Measurements from ENCODE around the gene TMEM87B. TPM values are rescaled to one million over a fixed set of nuclear protein-coding genes. Genes with fewer than 3 reads are reported as not detected.

Gene TMEM87B, protein sequence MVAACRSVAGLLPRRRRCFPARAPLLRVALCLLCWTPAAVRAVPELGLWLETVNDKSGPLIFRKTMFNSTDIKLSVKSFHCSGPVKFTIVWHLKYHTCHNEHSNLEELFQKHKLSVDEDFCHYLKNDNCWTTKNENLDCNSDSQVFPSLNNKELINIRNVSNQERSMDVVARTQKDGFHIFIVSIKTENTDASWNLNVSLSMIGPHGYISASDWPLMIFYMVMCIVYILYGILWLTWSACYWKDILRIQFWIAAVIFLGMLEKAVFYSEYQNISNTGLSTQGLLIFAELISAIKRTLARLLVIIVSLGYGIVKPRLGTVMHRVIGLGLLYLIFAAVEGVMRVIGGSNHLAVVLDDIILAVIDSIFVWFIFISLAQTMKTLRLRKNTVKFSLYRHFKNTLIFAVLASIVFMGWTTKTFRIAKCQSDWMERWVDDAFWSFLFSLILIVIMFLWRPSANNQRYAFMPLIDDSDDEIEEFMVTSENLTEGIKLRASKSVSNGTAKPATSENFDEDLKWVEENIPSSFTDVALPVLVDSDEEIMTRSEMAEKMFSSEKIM
- 35.5 and 36.2 TPM in 2 replicates for total RNA-seq (2013; cell fraction: nucleolus; rRNA removed)
- total RNA-seq (2014; rRNA removed) (11.5 and 16.0 TPM in 2 replicates), total RNA-seq (2014; rRNA removed; fragmentation: Illumina TruSeq; extraction: Trizol) (20.6 and 20.9 TPM in 2 replicates), total RNA-seq (2021) (11.8 and 12.8 TPM in 2 replicates), polyA plus RNA-seq (2011; rRNA removed) (17.2 and 23.6 TPM in 2 replicates), polyA plus RNA-seq (2014; fragmentation: Illumina TruSeq; extraction: Trizol) (18.1 and 25.7 TPM in 2 replicates), polyA plus RNA-seq (2014; fragmentation: Nextera tagmentation; extraction: Ambion mirVana) (1 to 10 TPM; 5.7 to 8.2 TPM), polyA plus RNA-seq (2014; rRNA removed) (9.5 and 10.1 TPM in 2 replicates), polyA plus RNA-seq (2016; fragmentation: Nextera tagmentation; extraction: Ambion mirVana) (10 to 100 TPM; 12.9 to 15.9 TPM), polyA minus RNA-seq (2011; rRNA and poly(A)+ RNA removed) (8.9 and 11.8 TPM in 2 replicates), Bru-seq, nascent RNA (percentile 78 among the genes with signal in this experiment), BruChase-seq, experiment 1, labeled RNA remaining after a 6-hour chase (percentile 75 among the genes with signal in this experiment), BruChase-seq, experiment 2, labeled RNA remaining after a 2-hour chase (percentile 78 among the genes with signal in this experiment)
- 8.4 TPM for polyA plus RNA-seq (2011; ENCODE audit: low read depth)
- polyA plus RNA-seq (2011; cell fraction: cytosol; rRNA removed), result 6.1 and 7.2 TPM in 2 replicates
- polyA plus RNA-seq (2011; cell fraction: nucleus; rRNA removed), result 13.8 and 15.6 TPM in 2 replicates
- 16.6 and 17.4 TPM in 2 replicates for polyA plus RNA-seq (2012)
- polyA minus RNA-seq (2011; cell fraction: cytosol; rRNA and poly(A)+ RNA removed), result 7.7 and 9.4 TPM in 2 replicates
- polyA minus RNA-seq (2011; cell fraction: nucleus; rRNA and poly(A)+ RNA removed), result 6.8 and 9.5 TPM in 2 replicates
- long read RNA-seq, experiment 1, full-length matches to known transcripts, result 2 of 5 reads
- long read RNA-seq, experiment 1, partial matches to known transcripts, result 1 of 5 reads
- long read RNA-seq, experiment 1, other reads (novel, unspliced or antisense), result 2 of 5 reads
- long read RNA-seq, experiment 2, full-length matches to known transcripts, result 13 of 28 reads
- long read RNA-seq, experiment 2, partial matches to known transcripts, result 4 of 28 reads
- long read RNA-seq, experiment 2, other reads (novel, unspliced or antisense), result 11 of 28 reads

DNA sequence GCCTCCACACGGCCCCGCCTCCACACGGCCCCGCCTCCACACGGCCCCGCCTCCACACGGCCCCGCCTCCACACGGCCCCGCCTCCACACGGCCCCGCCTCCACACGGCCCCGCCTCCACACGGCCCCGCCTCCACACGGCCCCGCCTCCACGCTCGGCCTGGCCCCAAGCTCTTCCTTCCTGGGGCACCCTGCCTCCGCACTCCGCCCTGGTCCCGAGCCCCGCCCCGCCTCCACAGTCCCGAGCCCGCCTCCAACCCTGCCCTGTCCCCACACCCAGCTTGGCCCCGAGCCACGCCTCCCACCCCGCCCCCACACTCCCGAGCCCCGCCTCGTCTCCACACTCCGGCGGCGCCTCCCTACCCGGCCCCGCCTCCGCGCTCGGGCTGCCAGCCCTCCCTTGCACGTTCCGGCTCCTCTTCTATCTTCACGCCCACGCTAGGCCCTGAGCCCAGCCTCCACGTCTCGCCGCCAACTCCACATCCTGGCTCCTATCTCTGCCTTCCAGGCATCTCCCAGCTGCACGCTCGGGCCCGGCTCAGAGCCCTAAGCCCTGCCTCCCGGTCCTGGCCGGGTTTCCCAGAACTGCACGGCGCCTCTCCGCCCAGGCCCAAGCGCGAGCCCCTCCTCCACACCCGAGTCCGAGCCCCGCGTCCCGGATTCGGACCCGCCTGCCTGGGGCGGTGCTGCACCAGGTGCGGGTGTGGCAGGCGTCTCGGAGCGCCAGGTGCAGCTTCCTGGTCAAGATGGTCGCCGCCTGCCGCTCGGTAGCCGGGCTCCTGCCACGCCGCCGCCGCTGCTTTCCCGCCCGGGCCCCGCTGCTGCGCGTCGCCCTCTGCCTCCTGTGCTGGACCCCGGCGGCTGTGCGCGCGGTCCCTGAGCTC is at the start of gene TMEM87B:
TSS of gene TMEM87B (plus strand) at position 423 of the 883 bp plus-strand sequence. CDS start at position 746, 323 bp downstream.
- in situ Hi-C loops (cut with MboI), result loop anchor here (5.0 kb wide), 1 partner anchor 168 kb away; no protein-coding TSS in a partner anchor
- TF ChIP-seq MEF2B (IDR thresholded peaks at IDR 0.05; ENCODE audit: partially characterized antibody, poor library complexity, severe bottlenecking), result no peak
- no peak for TF ChIP-seq RELA (IDR thresholded peaks at IDR 0.05; ENCODE audit: borderline replicate concordance, partially characterized antibody)
- no peak for TF ChIP-seq CHD2 (IDR thresholded peaks at IDR 0.05; ENCODE audit: borderline replicate concordance, low read depth, low read length)
- no peak for TF ChIP-seq ELK1 (IDR thresholded peaks at IDR 0.05; ENCODE audit: low read depth, low read length)
- TF ChIP-seq TARDBP (IDR thresholded peaks at IDR 0.05; ENCODE audit: borderline replicate concordance), result no peak; the same call in 1 of the 2 replicates
- TF ChIP-seq RAD21 (IDR thresholded peaks at IDR 0.05; ENCODE audit: insufficient read depth, low read depth, low read length), result no peak
- no peak for TF ChIP-seq SPI1 (IDR thresholded peaks at IDR 0.05; ENCODE audit: borderline replicate concordance, insufficient read depth, low read depth, low read length)
- TF ChIP-seq NKRF (conservative IDR thresholded peaks at IDR 0.05), result peak; percentile 85
- TF ChIP-seq TCF3 (IDR thresholded peaks at IDR 0.05; ENCODE audit: borderline replicate concordance, insufficient read depth, low read depth, low read length), result peak; percentile 79; the same call in 1 of the 2 replicates
- TF ChIP-seq NR2C1 (IDR thresholded peaks at IDR 0.05), result no peak
- TF ChIP-seq LARP7 (IDR thresholded peaks at IDR 0.05), result peak; percentile 80
- TF ChIP-seq POLR2AphosphoS5 (IDR thresholded peaks at IDR 0.05; ENCODE audit: low read length), result peak; percentile 85

More for the DNA sequence above, at the start of gene TMEM87B:
- ATAC-seq (peak; percentile 79), DNase-seq (ENCODE audit: low read depth, low spot score) (peak; percentile 86), FAIRE-seq (no peak)
- peak within 1 kb of the TSS; percentile 88 for H3K9ac ChIP-seq (ENCODE audit: control insufficient read depth, insufficient read depth, low read length)
- peak within 1 kb of the TSS; percentile 90 for H3K4me2 ChIP-seq (ENCODE audit: control insufficient read depth, insufficient read depth)
- H3K4me1 ChIP-seq (ENCODE audit: control insufficient read depth, insufficient read depth, low read length), result peaks cover 5% of the 10 kb centered on the region
- peaks cover 31% of the 10 kb centered on the region for H3K79me2 ChIP-seq (ENCODE audit: control insufficient read depth, insufficient read depth, low read length)
- H3K36me3 ChIP-seq (ENCODE audit: control insufficient read depth in 2 of 2, insufficient read depth in 2 of 2, low read length in 1 of 2), result peaks cover 0 to 5% of the 10 kb centered on the region in 2 experiments; a peak in 1 of 4 replicates
- RAD21 ChIA-PET (ENCODE audit: unreplicated experiment), result interaction anchor here (0.6 to 1.6 kb wide), 12 partner anchors 9 to 644 kb away, joined by 3 to 9 read pairs (median 5); partner anchors contain the start of gene ANAPC1
- intact Hi-C loops (cut with micrococcal nuclease; ENCODE audit: unreplicated experiment), result loop anchor here (5.0 to 10.0 kb wide), 4 partner anchors 52 to 650 kb away; partner anchors contain the start of gene CHCHD5
- no TSS peak for BruUV-seq (replicated peaks)
- peak within 1 kb of the TSS; percentile 64 for H3K27ac ChIP-seq (ENCODE audit: control insufficient read depth, insufficient read depth)
- SMC1A ChIA-PET (ENCODE audit: uncharacterized antibody, unreplicated experiment), result interaction anchor here (0.6 to 9.0 kb wide), 3 partner anchors 66 to 166 kb away, joined by 3 to 85 read pairs (median 3); no protein-coding TSS in a partner anchor
- peak within 1 kb of the TSS; percentile 98 for H2AFZ ChIP-seq (ENCODE audit: control insufficient read depth, low read depth, low read length)
- CTCF ChIA-PET, result interaction anchor here (0.6 to 9.5 kb wide), 2 partner anchors 154 to 168 kb away, joined by 3 to 104 read pairs; partner anchors contain the start of gene MERTK
- H3K9me3 ChIP-seq (replicated peaks; ENCODE audit: control insufficient read depth, insufficient read depth, low read length), result no peaks in the 10 kb centered on the region; the same call in 2 of the 3 replicates
- H4K20me1 ChIP-seq (ENCODE audit: control insufficient read depth, insufficient read depth), result no peaks in the 10 kb centered on the region
- peak within 1 kb of the TSS; percentile 90 for H3K4me3 ChIP-seq
- H3K27me3 ChIP-seq (replicated peaks in 1 of 2; ENCODE audit: control insufficient read depth in 2 of 2, insufficient read depth in 2 of 2, low read length in 1 of 2), result no peaks in the 10 kb centered on the region
- WGBS (ENCODE audit: insufficient coverage, insufficient replicate concordance, low lambda C conversion rate, missing lambda C conversion rate), result 2% methylated on average over 54 of the region's 90 CpGs
- POLR2A ChIA-PET, result interaction anchor here (0.5 to 1.5 kb wide), 10 partner anchors 21 to 530 kb away, joined by 3 to 8 read pairs (median 4); partner anchors contain the start of gene MERTK
